ENCODE measurements around the gene STK32C.

The STK32C gene

GRCh38 chr10:132250481-132251475 lies 57.0 kb downstream of the STK32C start:
- in situ Hi-C loops (cut with HindIII; ENCODE audit: low sequenced_read_pairs) = no loop called here

- in situ Hi-C loops (cut with HindIII; ENCODE audit: low sequenced_read_pairs) = no loop called here
These were observed 57.9 kb downstream of the STK32C start for GRCh38 chr10:132249824-132250375.

- in situ Hi-C loops (cut with HindIII; ENCODE audit: low sequenced_read_pairs) = no loop called here
These were observed 58.5 kb downstream of the STK32C start for GRCh38 chr10:132249226-132249724.

GRCh38 chr10:132248455-132249225 lies 59.1 kb downstream of the STK32C start:
- in situ Hi-C loops (cut with HindIII; ENCODE audit: low sequenced_read_pairs) = no loop called here

GRCh38 chr10:132247943-132248342 lies 59.8 kb downstream of the STK32C start:
- in situ Hi-C loops (cut with HindIII; ENCODE audit: low sequenced_read_pairs) = no loop called here

- in situ Hi-C loops (cut with HindIII; ENCODE audit: low sequenced_read_pairs) = no loop called here
These were observed 61.5 kb downstream of the STK32C start for GRCh38 chr10:132246296-132246695.

- in situ Hi-C loops (cut with HindIII; ENCODE audit: low sequenced_read_pairs) = no loop called here
These were observed 62.7 kb downstream of the STK32C start for GRCh38 chr10:132245056-132245455.

GRCh38 chr10:132243626-132244025 lies 64.1 kb downstream of the STK32C start:
- in situ Hi-C loops (cut with HindIII; ENCODE audit: low sequenced_read_pairs) = no loop called here

GRCh38 chr10:132243141-132243540 lies 64.6 kb downstream of the STK32C start:
- in situ Hi-C loops (cut with HindIII; ENCODE audit: low sequenced_read_pairs) = no loop called here

- in situ Hi-C loops (cut with HindIII; ENCODE audit: low sequenced_read_pairs) = no loop called here
These were observed 65.5 kb downstream of the STK32C start for GRCh38 chr10:132242103-132242840.

- in situ Hi-C loops (cut with HindIII; ENCODE audit: low sequenced_read_pairs) = no loop called here
These were observed 66.3 kb downstream of the STK32C start for GRCh38 chr10:132241496-132241895.

GRCh38 chr10:132241086-132241485 lies 66.7 kb downstream of the STK32C start:
- in situ Hi-C loops (cut with HindIII; ENCODE audit: low sequenced_read_pairs) = no loop called here

- in situ Hi-C loops (cut with HindIII; ENCODE audit: low sequenced_read_pairs) = no loop called here
These were observed 67.2 kb downstream of the STK32C start for GRCh38 chr10:132240581-132240980.

- in situ Hi-C loops (cut with HindIII; ENCODE audit: low sequenced_read_pairs) = no loop called here
These were observed 67.6 kb downstream of the STK32C start for GRCh38 chr10:132240156-132240555.

GRCh38 chr10:132239126-132240031 lies 68.4 kb downstream of the STK32C start:
- in situ Hi-C loops (cut with HindIII; ENCODE audit: low sequenced_read_pairs) = loop anchor here (10.0 kb wide), 1 partner anchor 375 kb away; no protein-coding TSS in a partner anchor

- in situ Hi-C loops (cut with HindIII; ENCODE audit: low sequenced_read_pairs) = loop anchor here (10.0 kb wide), 1 partner anchor 376 kb away; no protein-coding TSS in a partner anchor
These were observed 69.2 kb downstream of the STK32C start for GRCh38 chr10:132238371-132239125.

GRCh38 chr10:132237871-132238270 lies 69.9 kb downstream of the STK32C start:
- in situ Hi-C loops (cut with HindIII; ENCODE audit: low sequenced_read_pairs) = loop anchor here (10.0 kb wide), 1 partner anchor 377 kb away; no protein-coding TSS in a partner anchor

- in situ Hi-C loops (cut with HindIII; ENCODE audit: low sequenced_read_pairs) = loop anchor here (10.0 kb wide), 1 partner anchor 377 kb away; no protein-coding TSS in a partner anchor
These were observed 70.4 kb downstream of the STK32C start for GRCh38 chr10:132237396-132237795.
